Stomach (tissue), 9 donors: ENCODE results near the gene RXRA. TPM values are rescaled to one million over a fixed set of nuclear protein-coding genes. Genes with fewer than 3 reads are reported as not detected.

Experiments
- DNase-seq, 2 donors: peaks; one replicate each; pipeline versions ENCODE4 v3.0.0 to v3.0.0-alpha.2; 2013 to 2019
- H3K27ac ChIP-seq, 5 donors: fragments of 200-600 bp in 4 of 5; sonication (generic) in 4 of 5; one replicate each; pipeline ENCODE4 v1.5.1; 2013 to 2019; ENCODE audit warnings: mild to moderate bottlenecking in 1 of 5, moderate library complexity in 1 of 5
- H3K27me3 ChIP-seq, 3 donors: fragments of 200-600 bp; sonication (generic); one replicate each; pipeline ENCODE4 v1.5.1; 2017 to 2019; ENCODE audit warnings: mixed run types in 1 of 3
- H3K36me3 ChIP-seq, 4 donors: fragments of 200-600 bp; sonication (generic); 1 replicate in 3 of 4; 2 replicates in 1 of 4; pipeline ENCODE4 v1.5.1; 2016 to 2019
- H3K4me1 ChIP-seq, 4 donors: fragments of 200-600 bp; sonication (generic); one replicate each; pipeline ENCODE4 v1.5.1; 2016 to 2019
- H3K4me3 ChIP-seq, 4 donors: fragments of 200-600 bp; sonication (generic) in 3 of 4; one replicate each; pipeline ENCODE4 v1.5.1; 2016 to 2019; ENCODE audit warnings: mild to moderate bottlenecking in 1 of 4
- H3K9me3 ChIP-seq, 4 donors: fragments of 200-600 bp; sonication (generic); one replicate each; pipeline ENCODE4 v1.5.1; 2016 to 2019
- CTCF ChIP-seq, 7 experiments: fragments of 450-650 bp in 4 of 7; fragments of 200-600 bp in 3 of 7; sonication (generic) in 3 of 7; IDR thresholded peaks; one replicate each; pipeline ENCODE4 v1.5.1; 2016 to 2019; ENCODE audit warnings: antibody characterized with exemption in 7 of 7, control low read depth in 2 of 7, mild to moderate bottlenecking in 1 of 7
- EP300 ChIP-seq: sonication (generic); formaldehyde crosslinking; IDR thresholded peaks from one replicate; pipeline ENCODE4 v1.6.1; 2017; ENCODE audit warnings: antibody characterized with exemption
- POLR2A ChIP-seq, 4 donors: fragments of 450-650 bp; IDR thresholded peaks; one replicate each; pipeline ENCODE4 v1.6.1; 2016; ENCODE audit warnings: antibody characterized with exemption in 4 of 4, control low read depth in 2 of 4, mild to moderate bottlenecking in 1 of 4, moderate library complexity in 1 of 4
- POLR2AphosphoS5 ChIP-seq, 3 donors: sonication (generic); formaldehyde crosslinking; IDR thresholded peaks; one replicate each; pipeline ENCODE4 v1.6.1; 2016; ENCODE audit warnings: antibody characterized with exemption in 3 of 3
- WGBS, 5 donors: extraction: QIAGEN DNeasy Blood & Tissue Kit in 3 of 5; methylation state at CpG; one replicate each; pipeline versions ENCODE4 v1.1.5 to v1.1.7; 2013 to 2018; 5-methylcytosine and 5-hydroxymethylcytosine counted together
- intact Hi-C: fragments of 100-400 bp; cut with DNase I; formaldehyde crosslinking; loops from one replicate; pipeline ENCODE4 v1.15.1; 2023; ENCODE audit warnings: low total_unique reads
- polyA plus RNA-seq, 3 donors: library from polyadenylated mRNA; stranded (reverse); fragments of 200-250 nt; gene quantifications; one replicate each; pipeline ENCODE4 v1.2.3, GENCODE V29; 2013
- total RNA-seq, 5 donors: library from RNA; depleted of rRNA; stranded (reverse); fragments of >200 nt; gene quantifications; one replicate each; pipeline versions ENCODE4 v1.1.0 to v1.2.3, GENCODE V29; 2014 to 2016
- donor health status: healthy with polysubstance abuse.
- donor health status: Bipolar disorder and iron deficiency.
- donor health status: healthy.

RXRA gene
- total and polyA plus RNA-seq, 8 donors: 14.0 to 68.4 (median 29.3) TPM

GRCh38 chr9:134344068-134344799 lies 18.0 kb downstream of the RXRA start:
- Histone ChIP-seq H3K36me3 (peaks cover 0 to 4% (median 0%) of the 10 kb centered on the region in 4 donors), H3K9me3 (no peaks in the 10 kb centered on the region), H3K4me1 (peaks cover 81 to 100% (median 97%) of the 10 kb centered on the region in 4 donors), H3K4me3 (no peak overlapping the region), H3K27ac (peak overlapping the region in 4 of 5 donors; percentile 4 to 88 (median 65)), H3K27me3 (no peaks in the 10 kb centered on the region)
- TF ChIP-seq EP300 (no peak), POLR2AphosphoS5 (IDR thresholded peaks at IDR 0.05) (no peak), CTCF (IDR thresholded peaks at IDR 0.05) (no peak), POLR2A (IDR thresholded peaks at IDR 0.05) (no peak)
- intact Hi-C loops: no loop called here
- 53 to 78% (median 62%) methylated on average over 7 to 17 of the region's 17 CpGs for WGBS, 5 donors
- DNase-seq: no peak

DNA sequence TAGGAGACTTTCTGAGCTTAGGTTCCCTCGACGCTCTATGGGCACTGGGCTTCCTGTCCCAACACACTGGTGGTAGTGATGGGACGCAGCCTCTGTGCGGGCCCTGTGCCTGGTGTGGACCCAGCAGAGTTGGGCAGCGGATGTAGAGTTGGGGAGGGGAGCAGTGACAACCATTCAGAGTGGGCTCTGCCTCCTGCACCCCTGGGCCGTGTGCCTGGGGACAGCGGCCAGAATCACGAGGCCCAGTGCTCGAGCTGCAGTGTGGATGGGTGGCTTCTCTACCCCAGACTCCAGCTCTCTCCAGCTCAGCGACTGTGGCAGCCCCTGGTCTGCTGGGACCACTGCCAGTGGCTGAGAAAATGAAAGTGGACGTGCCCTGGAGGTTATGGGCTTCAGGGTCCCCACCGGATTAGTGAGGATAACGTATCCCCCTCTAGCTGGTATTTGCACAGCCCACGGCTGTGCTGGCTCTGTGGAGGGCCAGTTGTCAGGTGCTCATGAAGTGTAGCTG lies 18.6 kb downstream of the RXRA start:
- 67 to 87% (median 73%) methylated on average over 6 to 14 of the region's 14 CpGs for WGBS, 5 donors
- peaks cover 81 to 100% (median 97%) of the 10 kb centered on the region in 4 donors for H3K4me1 ChIP-seq
- no peak overlapping the region for H3K4me3 ChIP-seq
- H3K27me3 ChIP-seq: no peaks in the 10 kb centered on the region
- H3K27ac ChIP-seq: peak overlapping the region in 3 of 5 donors; percentile 63 to 88 (median 67)
- no peak for DNase-seq
- peaks cover 0 to 4% (median 0%) of the 10 kb centered on the region in 4 donors for H3K36me3 ChIP-seq
- TF ChIP-seq POLR2A (IDR thresholded peaks at IDR 0.05) (no peak), CTCF (IDR thresholded peaks at IDR 0.05) (no peak), EP300 (no peak), POLR2AphosphoS5 (IDR thresholded peaks at IDR 0.05) (no peak)
- H3K9me3 ChIP-seq: no peaks in the 10 kb centered on the region
- intact Hi-C loops: no loop called here

DNA sequence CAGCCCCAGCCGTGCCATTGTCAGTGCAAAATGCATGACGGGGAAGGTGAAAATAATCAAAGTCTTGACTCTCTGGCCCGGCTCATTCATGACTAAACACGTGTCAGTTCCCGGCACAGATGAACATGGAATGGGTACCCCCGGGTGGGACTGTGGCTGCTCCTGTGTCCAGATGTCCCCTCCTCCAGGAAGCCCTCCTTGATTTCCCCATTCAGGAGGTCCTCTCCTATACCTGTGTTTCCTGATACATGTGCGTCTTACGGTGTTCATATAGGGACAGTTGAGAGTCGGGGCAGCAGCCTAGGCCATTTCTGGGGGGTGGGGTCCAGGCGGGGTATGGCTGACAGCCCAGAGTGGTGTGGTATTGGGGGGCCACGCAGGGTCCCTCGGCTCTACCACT lies 19.5 kb downstream of the RXRA start:
- Histone ChIP-seq H3K4me1 (peaks cover 80 to 100% (median 97%) of the 10 kb centered on the region in 4 donors), H3K4me3 (no peak overlapping the region), H3K27me3 (no peaks in the 10 kb centered on the region), H3K27ac (no peak overlapping the region), H3K36me3 (peaks cover 0 to 4% (median 0%) of the 10 kb centered on the region in 4 donors), H3K9me3 (no peaks in the 10 kb centered on the region)
- intact Hi-C loops: no loop called here
- TF ChIP-seq POLR2A (IDR thresholded peaks at IDR 0.05) (no peak), CTCF (IDR thresholded peaks at IDR 0.05) (no peak), POLR2AphosphoS5 (IDR thresholded peaks at IDR 0.05) (no peak), EP300 (no peak)
- 81 to 90% (median 88%) methylated on average over 12 of the region's 12 CpGs for WGBS, 5 donors
- no peak for DNase-seq

- H3K4me1 ChIP-seq: peaks cover 80 to 100% (median 96%) of the 10 kb centered on the region in 4 donors
- H3K36me3 ChIP-seq: peaks cover 0 to 4% (median 0%) of the 10 kb centered on the region in 4 donors
- no peaks in the 10 kb centered on the region for H3K9me3 ChIP-seq
- TF ChIP-seq CTCF (IDR thresholded peaks at IDR 0.05) (no peak), POLR2AphosphoS5 (IDR thresholded peaks at IDR 0.05) (no peak), POLR2A (IDR thresholded peaks at IDR 0.05) (no peak), EP300 (no peak)
- peak overlapping the region in 1 of 5 donors; percentile 4 for H3K27ac ChIP-seq
- intact Hi-C loops: no loop called here
- DNase-seq: no peak
- no peaks in the 10 kb centered on the region for H3K27me3 ChIP-seq
- 47 to 68% (median 59%) methylated on average over 10 to 14 of the region's 14 CpGs for WGBS, 5 donors
- H3K4me3 ChIP-seq: no peak overlapping the region
Measured at GRCh38 chr9:134346151-134346550, 19.9 kb downstream of the RXRA start.
